HG03175 (cell line): Measurements from ENCODE around the gene RUNX3.

ENCODE experiments used
- ATAC-seq: cut with Tn5 transposase; IDR thresholded peaks from one replicate; pipeline ENCODE4 v1.9.1; 2021; ENCODE audit warnings: mild to moderate bottlenecking, moderate library complexity; ENCODE audit not compliant: unreplicated experiment

The RUNX3 gene

GRCh38 chr1:24963943-24964693, 34.0 kb upstream of the RUNX3 start:
- ATAC-seq = no peak

DNA sequence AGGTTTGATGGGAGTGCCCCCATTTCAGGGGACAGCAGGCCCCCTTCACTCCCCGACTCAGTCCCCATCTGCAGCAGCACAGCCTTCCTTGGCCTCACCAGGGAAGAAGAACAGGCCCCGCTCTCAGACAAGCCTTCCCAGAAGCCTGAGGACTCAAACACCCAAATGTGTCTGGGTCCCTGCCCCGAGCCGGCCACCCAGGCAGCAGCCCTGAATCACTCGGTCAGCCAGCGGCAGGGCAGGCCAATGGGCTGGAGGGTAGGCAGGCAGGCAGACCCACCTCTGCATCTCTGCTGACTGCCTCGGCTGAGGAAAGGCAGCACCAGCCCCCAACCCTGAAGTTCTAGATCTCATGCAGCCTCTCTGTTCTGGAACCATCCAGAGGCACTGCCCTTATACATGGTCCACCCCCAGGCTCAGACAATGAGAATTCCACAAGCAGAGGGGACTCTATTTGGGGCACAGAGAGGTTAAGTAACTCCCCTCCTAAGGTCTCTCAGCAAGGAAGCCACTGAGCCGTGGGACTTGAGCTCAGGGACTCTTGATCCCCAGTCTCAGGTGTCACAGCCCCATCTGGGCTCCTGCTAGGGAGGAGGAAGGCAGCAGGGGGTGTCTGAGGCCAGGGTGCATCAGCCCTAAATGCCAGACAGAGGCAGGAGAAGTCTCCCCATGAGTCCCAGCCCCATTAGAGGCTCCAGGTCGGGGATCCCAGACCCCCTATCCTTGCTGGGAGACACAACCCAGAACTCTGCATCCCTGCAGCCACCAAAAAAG, 33.2 kb upstream of the RUNX3 start:
- ATAC-seq = no peak

- ATAC-seq = no peak
Observed at GRCh38 chr1:24961961-24962861, 32.1 kb upstream of the RUNX3 start.

- no peak for ATAC-seq
Observed at GRCh38 chr1:24961334-24961733, 31.3 kb upstream of the RUNX3 start.

GRCh38 chr1:24960071-24960801, 30.2 kb upstream of the RUNX3 start:
- ATAC-seq = no peak

GRCh38 chr1:24959623-24959975, 29.5 kb upstream of the RUNX3 start:
- ATAC-seq = no peak

- no peak for ATAC-seq
Observed at GRCh38 chr1:24958766-24959622, 28.9 kb upstream of the RUNX3 start.

DNA sequence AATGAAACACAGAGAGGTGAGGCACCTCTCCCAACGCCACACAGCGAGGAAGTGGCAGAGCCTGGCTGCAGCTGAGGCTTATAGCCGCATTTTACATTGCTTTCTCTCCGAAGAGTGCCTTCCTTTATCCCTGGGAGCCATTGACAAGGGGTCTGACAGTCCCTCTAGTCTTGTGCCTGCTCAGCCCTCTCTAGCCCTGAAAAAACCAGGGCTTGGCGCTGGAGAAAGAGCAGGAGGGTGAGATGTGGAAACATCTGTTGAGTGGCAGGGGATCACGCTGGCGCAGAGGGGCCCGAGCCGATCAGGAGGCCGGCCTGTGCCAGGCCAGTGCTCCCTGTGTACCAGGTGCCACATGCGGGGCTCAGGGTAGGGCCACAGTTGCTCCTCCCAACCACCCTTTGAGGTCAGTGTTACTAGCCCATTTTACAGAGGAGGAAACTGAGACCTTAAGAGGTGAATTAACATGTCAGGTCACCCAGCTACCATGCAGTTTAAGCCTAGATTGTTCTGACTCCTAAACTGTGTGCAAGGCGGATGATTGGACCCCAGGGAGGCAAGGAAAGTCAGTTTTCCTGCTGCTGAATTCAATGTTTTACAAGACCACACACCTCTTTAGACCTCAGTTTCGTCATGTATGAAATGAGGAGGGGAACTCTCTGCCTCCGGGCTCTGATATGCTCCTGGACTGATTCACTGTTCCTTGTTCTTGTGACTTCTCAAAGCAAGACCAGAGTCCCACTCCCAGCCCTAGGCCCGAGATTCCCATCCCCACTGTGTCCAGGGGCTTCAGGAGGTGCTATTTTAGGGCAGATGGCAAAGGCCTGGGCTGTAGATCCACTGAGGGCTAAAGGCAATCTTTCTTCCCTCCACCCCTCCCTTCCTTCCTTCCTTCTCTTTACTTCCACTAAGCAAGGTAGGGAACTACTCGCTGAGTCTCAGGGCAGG, 28.0 kb upstream of the RUNX3 start:
- no peak for ATAC-seq

- no peak for ATAC-seq
Observed at GRCh38 chr1:24957016-24957807, 27.1 kb upstream of the RUNX3 start.

DNA sequence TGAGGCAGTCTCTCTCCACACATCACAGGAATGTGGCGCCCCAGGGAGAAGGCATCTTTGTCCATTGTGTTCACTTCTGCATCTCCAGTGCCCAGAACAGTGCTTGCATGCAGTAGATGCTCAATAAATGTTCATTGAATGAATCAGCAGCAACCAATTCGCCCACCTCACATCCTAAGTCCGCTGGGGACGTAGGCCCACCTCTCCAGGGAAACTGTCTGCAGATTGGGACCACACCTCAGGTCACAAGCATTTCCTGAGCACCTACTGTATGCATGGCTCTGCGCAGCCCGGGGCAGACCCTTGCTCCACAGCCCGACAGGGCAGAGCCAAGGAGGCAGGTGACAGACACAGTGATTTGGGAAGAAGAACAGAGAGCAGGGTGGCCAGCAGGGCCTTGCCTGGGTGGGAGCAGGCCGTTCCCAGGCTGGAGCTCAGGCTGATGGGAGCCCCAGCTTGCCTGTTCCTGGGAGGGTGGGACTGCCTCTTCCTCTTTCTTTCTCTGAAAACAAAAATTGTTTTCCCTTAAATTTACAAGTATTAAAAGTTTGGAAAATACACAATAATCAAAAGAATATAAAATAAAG, 25.8 kb upstream of the RUNX3 start:
- no peak for ATAC-seq

DNA sequence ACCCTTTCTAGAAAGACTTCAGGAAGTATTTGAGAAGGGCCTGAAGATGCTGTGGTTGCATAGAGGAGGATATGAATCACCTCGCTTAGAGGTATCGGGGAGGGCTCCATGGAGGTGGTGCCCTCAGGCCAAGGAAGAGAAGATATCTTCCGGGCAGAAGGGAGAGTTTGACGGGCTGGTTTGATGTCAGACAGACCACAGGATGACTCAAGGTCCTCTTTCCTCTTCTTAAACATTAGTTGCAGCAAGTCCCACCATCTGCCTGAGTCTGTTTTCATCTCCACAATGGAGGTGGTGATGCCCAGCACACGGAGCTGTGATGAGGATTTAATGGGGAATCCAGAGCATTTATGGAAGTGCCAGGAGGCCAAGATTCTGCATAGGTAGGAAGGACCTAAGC, 25.1 kb upstream of the RUNX3 start:
- peak; percentile 44 for ATAC-seq

GRCh38 chr1:24954631-24955030, 24.6 kb upstream of the RUNX3 start:
- no peak for ATAC-seq

GRCh38 chr1:24954022-24954421, 23.9 kb upstream of the RUNX3 start:
- no peak for ATAC-seq

DNA sequence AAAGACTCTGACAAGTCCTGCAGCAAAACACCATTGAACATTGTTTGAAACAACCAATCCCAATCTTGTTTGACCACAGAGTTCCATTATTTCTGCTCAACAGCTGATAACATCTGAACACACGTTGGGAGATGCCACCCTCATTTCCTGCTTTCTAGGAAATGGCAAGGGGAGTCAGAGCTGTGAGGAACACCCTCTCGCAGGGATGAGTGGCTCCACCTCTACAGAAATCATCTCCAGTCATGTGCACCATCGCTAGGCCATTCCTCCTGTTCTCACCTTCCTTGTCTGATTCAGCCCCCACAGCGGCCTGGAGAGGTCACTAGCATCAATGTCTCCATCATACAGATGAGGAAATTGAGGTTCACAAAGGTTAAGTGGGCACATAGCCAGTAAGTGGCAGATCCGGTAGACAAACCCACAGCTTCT, 22.4 kb upstream of the RUNX3 start:
- ATAC-seq = no peak

DNA sequence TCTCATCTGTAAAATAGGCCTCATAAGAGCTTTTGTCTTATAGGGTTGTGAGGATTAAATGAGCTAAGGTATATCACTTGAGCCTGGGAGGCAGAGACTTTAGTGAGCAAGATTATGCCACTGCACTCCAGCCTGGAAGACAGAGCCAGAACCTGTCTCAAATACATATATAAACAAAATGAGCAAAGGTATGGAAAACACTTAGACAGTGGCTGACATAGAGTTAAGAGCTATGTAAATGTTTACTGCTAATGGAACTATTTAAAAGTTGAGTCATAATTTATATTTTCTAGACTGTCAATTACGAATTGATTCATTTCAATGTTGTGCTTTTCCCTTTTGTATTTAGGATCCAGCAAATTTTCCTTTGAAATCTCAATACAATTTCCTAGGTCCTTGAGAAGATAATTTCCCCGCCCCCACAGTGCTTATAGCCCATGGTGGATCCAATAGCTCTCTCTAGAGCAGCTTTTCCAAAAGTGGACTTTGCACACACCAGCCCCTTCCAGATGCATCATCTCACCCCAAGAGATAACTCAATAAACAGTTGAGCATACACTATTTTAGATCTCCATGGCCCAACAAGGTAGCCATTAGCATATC, 21.8 kb upstream of the RUNX3 start:
- ATAC-seq = no peak

GRCh38 chr1:24951337-24951736, 21.3 kb upstream of the RUNX3 start:
- ATAC-seq = no peak

DNA sequence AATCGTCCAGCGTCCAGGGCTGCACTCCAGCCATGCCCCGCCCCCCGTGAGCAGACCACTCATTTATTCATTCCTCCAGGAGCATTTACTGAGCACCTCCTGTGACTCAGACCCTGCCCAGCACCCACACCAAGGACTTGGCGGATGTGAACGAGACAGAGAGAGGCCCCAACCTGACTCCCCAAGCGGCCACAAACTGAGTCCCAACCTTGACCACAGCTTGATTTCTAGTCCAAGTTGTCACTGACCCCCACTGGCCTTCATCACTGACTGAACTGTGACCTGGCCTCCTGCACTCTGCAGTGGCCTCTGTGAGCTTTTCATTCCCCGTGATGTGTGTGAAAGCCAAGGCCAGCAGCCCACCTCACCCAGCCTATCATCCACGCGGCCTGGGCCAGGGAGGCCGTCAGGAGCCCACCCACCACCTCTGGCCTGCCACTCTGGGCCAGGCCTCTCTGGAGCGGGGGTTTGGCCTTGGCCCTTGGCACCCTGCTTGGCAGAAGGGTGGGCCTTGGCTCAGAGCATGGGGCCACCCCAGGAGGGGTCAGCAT, 19.3 kb upstream of the RUNX3 start:
- ATAC-seq = no peak
